DOHH2 (cell line): Measurements from ENCODE around the gene ZNF536.

Experiments
- H3F3A ChIP-seq: fragments of 200-600 bp; sonication (generic), shearing (Covaris generic); 2 replicates; pipeline ENCODE4 v1.6.0; 2016; ENCODE audit warnings: antibody characterized with exemption, mild to moderate bottlenecking; ENCODE audit not compliant: control insufficient read depth, insufficient read depth
- H3K27ac ChIP-seq: fragments of 200-600 bp; sonication (generic); 2 replicates; pipeline ENCODE4 v1.5.1; 2014; ENCODE audit warnings: low read depth, mild to moderate bottlenecking, low read length, moderate library complexity
- H3K27me3 ChIP-seq: fragments of 200-600 bp; sonication (generic); 2 replicates; pipeline ENCODE4 v1.6.1; 2014; ENCODE audit warnings: mild to moderate bottlenecking, low read length, mixed read lengths; ENCODE audit not compliant: control insufficient read depth
- H3K36me3 ChIP-seq: fragments of 200-600 bp; sonication (generic); 2 replicates; pipeline ENCODE4 v1.6.1; 2014; ENCODE audit warnings: mild to moderate bottlenecking, low read length, moderate library complexity, mixed read lengths; ENCODE audit not compliant: control insufficient read depth
- H3K4me1 ChIP-seq: fragments of 200-600 bp; sonication (generic); 2 replicates; pipeline ENCODE4 v1.6.1; 2014; ENCODE audit warnings: mild to moderate bottlenecking, low read length, mixed read lengths; ENCODE audit not compliant: control insufficient read depth
- H3K4me2 ChIP-seq: fragments of 200-600 bp; sonication (generic); 2 replicates; pipeline ENCODE4 v1.6.0; 2014; ENCODE audit warnings: mild to moderate bottlenecking, low read length, moderate library complexity
- H3K4me3 ChIP-seq: fragments of 200-600 bp; sonication (generic); 2 replicates; pipeline ENCODE4 v1.5.1; 2014; ENCODE audit warnings: mild to moderate bottlenecking, low read length, mixed read lengths
- H3K79me2 ChIP-seq: fragments of 200-600 bp; sonication (generic); 2 replicates; pipeline ENCODE4 v1.6.1; 2014; ENCODE audit warnings: mild to moderate bottlenecking, low read length, mixed read lengths; ENCODE audit not compliant: control insufficient read depth
- H3K9me2 ChIP-seq: fragments of 200-600 bp; sonication (generic); replicated peaks from 2 replicates; pipeline ENCODE4 v1.6.1; 2014; ENCODE audit warnings: mild to moderate bottlenecking, low read length, mixed read lengths; ENCODE audit not compliant: control insufficient read depth
- H3K9me3 ChIP-seq: fragments of 200-600 bp; sonication (generic); 2 replicates; pipeline ENCODE4 v1.6.1; 2014; ENCODE audit warnings: antibody characterized with exemption, low read length, mixed read lengths; ENCODE audit not compliant: control insufficient read depth, insufficient read depth
- H4K20me1 ChIP-seq: fragments of 200-600 bp; sonication (generic); 2 replicates; pipeline ENCODE4 v1.6.0; 2014; ENCODE audit warnings: low read depth, mild to moderate bottlenecking, antibody characterized with exemption, low read length, moderate library complexity; ENCODE audit not compliant: control insufficient read depth, insufficient read depth
- CTCF ChIP-seq: fragments of 200-600 bp; sonication (generic); IDR thresholded peaks from one replicate; pipeline ENCODE4 v1.5.1; 2014; ENCODE audit warnings: antibody characterized with exemption, mild to moderate bottlenecking, low read depth, low read length; ENCODE audit not compliant: poor library complexity, severe bottlenecking
- EZH2phosphoT487 ChIP-seq: fragments of 200-600 bp; sonication (generic); IDR thresholded peaks from 2 replicates; pipeline ENCODE4 v1.6.1; 2017; ENCODE audit warnings: borderline replicate concordance, mild to moderate bottlenecking, antibody characterized with exemption, low read length, moderate library complexity, mixed read lengths

Gene ZNF536

GRCh38 chr19:30536975-30537374, 164.8 kb downstream of the ZNF536 start:
- Histone ChIP-seq H3F3A (no peaks in the 10 kb centered on the region), H3K4me2 (no peak overlapping the region), H3K27me3 (no peaks in the 10 kb centered on the region), H3K4me3 (no peak overlapping the region), H3K4me1 (no peaks in the 10 kb centered on the region), H3K27ac (no peak overlapping the region), H3K9me2 (no peaks in the 10 kb centered on the region), H3K9me3 (no peaks in the 10 kb centered on the region), H4K20me1 (no peaks in the 10 kb centered on the region), H3K36me3 (no peaks in the 10 kb centered on the region), H3K79me2 (no peaks in the 10 kb centered on the region)
- TF ChIP-seq EZH2phosphoT487 (no peak), CTCF (no peak)

GRCh38 chr19:30539315-30539714, 167.1 kb downstream of the ZNF536 start:
- no peak overlapping the region for H3K27ac ChIP-seq
- no peaks in the 10 kb centered on the region for H3K36me3 ChIP-seq
- H3K27me3 ChIP-seq: no peaks in the 10 kb centered on the region
- TF ChIP-seq CTCF (no peak), EZH2phosphoT487 (no peak)
- H4K20me1 ChIP-seq: no peaks in the 10 kb centered on the region
- H3K4me2 ChIP-seq: no peak overlapping the region
- H3K4me1 ChIP-seq: no peaks in the 10 kb centered on the region
- H3K9me3 ChIP-seq: no peaks in the 10 kb centered on the region
- H3K4me3 ChIP-seq: no peak overlapping the region
- no peaks in the 10 kb centered on the region for H3K79me2 ChIP-seq
- H3F3A ChIP-seq: no peaks in the 10 kb centered on the region
- no peaks in the 10 kb centered on the region for H3K9me2 ChIP-seq

GRCh38 chr19:30539981-30540380, 167.8 kb downstream of the ZNF536 start:
- H3K9me3 ChIP-seq: no peaks in the 10 kb centered on the region
- no peak overlapping the region for H3K27ac ChIP-seq
- H3K4me3 ChIP-seq: no peak overlapping the region
- H3K4me1 ChIP-seq: no peaks in the 10 kb centered on the region
- no peaks in the 10 kb centered on the region for H3K36me3 ChIP-seq
- H3K27me3 ChIP-seq: no peaks in the 10 kb centered on the region
- no peaks in the 10 kb centered on the region for H3F3A ChIP-seq
- no peaks in the 10 kb centered on the region for H3K79me2 ChIP-seq
- H4K20me1 ChIP-seq: no peaks in the 10 kb centered on the region
- H3K9me2 ChIP-seq: no peaks in the 10 kb centered on the region
- no peak overlapping the region for H3K4me2 ChIP-seq
- no peak for TF ChIP-seq CTCF
- TF ChIP-seq EZH2phosphoT487: no peak

GRCh38 chr19:30540761-30541160, 168.6 kb downstream of the ZNF536 start:
- Histone ChIP-seq H3K4me3 (no peak overlapping the region), H3K4me1 (no peaks in the 10 kb centered on the region), H3K36me3 (no peaks in the 10 kb centered on the region), H3K27me3 (no peaks in the 10 kb centered on the region), H4K20me1 (no peaks in the 10 kb centered on the region), H3K9me2 (no peaks in the 10 kb centered on the region), H3K4me2 (no peak overlapping the region), H3K9me3 (no peaks in the 10 kb centered on the region), H3K79me2 (no peaks in the 10 kb centered on the region), H3F3A (no peaks in the 10 kb centered on the region), H3K27ac (no peak overlapping the region)
- TF ChIP-seq EZH2phosphoT487 (no peak), CTCF (no peak)
